GM12872 (cell line): ENCODE data around the gene DECR2.

Source experiments
- TF ChIP-seq, protein P1 (sequence below): IDR thresholded peaks from 3 replicates; pipeline ENCODE4 v1.5.1; 2011; ENCODE audit warnings: low read depth, mild to moderate bottlenecking, low read length, moderate library complexity; ENCODE audit not compliant: insufficient read depth

Gene DECR2

DNA sequence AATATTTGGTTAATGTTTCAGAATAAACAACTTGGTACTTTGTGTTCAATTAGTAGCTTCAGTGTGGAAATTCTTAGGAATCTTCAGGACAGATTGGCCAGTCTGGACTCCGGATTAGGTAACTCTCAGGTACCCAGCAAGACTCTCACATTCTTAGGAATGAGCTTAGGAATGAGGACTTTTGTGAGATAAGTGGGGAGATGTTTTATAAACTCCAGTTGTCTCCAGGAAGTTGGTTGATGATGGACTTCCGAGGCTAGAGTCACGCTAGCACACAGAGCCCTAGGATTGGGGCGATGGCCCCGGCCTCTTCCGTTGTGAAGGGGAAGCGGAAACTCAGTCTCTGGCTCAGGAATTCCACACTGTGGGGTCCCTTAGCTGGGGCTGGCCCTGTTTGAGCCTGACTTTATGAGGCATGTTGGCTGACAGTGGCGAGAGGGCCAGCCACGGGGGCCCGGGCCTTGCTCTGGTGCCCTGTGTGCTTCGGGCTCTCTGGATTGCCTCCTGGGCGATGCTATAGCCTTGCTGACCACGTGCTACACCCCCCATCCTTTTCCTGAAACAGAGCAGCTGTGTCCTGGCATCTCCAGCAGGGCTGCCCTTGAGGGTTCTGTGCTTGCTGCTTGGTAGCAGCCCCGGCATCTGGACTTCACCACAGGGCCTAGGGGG lies 56.2 kb downstream of the DECR2 start:
- TF ChIP-seq, protein P1, sequence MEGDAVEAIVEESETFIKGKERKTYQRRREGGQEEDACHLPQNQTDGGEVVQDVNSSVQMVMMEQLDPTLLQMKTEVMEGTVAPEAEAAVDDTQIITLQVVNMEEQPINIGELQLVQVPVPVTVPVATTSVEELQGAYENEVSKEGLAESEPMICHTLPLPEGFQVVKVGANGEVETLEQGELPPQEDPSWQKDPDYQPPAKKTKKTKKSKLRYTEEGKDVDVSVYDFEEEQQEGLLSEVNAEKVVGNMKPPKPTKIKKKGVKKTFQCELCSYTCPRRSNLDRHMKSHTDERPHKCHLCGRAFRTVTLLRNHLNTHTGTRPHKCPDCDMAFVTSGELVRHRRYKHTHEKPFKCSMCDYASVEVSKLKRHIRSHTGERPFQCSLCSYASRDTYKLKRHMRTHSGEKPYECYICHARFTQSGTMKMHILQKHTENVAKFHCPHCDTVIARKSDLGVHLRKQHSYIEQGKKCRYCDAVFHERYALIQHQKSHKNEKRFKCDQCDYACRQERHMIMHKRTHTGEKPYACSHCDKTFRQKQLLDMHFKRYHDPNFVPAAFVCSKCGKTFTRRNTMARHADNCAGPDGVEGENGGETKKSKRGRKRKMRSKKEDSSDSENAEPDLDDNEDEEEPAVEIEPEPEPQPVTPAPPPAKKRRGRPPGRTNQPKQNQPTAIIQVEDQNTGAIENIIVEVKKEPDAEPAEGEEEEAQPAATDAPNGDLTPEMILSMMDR, result no peak

DNA sequence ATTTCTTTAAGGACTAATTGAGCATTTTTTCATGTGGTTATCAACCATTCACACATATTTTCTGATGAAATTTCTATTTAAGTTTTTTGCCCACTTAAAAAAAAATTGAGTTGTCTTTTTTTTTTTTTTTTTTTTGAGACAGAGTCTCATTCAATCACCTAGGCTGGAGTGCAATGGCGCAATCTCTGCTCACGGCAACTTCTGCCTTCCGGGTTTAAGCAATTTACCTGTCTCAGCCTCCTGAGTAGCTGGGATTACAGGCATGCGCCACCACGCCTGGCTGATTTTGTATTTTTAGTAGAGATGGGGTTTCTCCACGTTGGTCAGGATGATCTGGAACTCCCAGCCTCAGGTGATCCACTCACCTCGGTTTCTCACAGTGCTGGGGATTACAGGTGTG lies 58.1 kb downstream of the DECR2 start:
- TF ChIP-seq, protein P1, result no peak

DNA sequence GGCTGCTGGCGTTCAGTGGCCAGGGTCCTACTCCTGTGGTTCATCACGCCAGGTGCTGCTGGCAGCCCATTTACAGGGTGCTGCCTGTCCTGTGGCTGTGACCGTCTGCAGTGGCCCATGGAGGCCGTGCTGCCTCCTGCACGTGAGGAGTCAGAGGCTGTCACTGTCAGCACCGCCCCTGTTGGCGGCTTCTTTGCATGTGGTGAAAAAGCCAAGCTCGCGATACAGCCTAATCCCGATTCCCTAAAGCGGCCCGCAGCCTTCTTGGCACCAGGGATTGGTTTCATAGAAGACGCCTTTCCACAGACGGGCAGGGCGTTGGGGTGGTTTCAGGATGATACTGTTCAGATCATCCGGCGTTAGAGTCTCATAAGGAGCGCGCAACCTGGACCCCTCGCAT lies 59.1 kb downstream of the DECR2 start:
- TF ChIP-seq, protein P1, result no peak
